Measurements from ENCODE around the gene RPLP2.
A peak's percentile ranks its signal among the peaks of the same experiment; 100 is the strongest.

Gene RPLP2

DNA sequence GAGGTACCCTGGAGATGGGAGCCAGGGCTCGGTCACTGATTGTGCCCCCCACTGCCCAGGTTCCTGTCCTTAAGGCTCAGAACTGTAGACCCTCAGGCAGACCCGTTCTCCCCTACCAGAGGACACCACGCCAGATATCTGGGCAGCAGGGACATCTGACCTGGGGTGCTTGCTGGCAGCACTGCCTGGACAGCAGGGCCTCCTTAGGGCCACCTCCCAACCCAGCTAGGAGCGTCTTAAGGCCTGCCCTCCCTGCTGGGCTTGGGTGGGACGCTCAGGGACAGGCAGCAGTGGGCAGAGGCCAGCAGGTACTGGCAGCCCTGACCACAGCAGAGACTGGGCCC is 29.5 kb downstream of the RPLP2 start:
- no peak for DNase-seq

DNA sequence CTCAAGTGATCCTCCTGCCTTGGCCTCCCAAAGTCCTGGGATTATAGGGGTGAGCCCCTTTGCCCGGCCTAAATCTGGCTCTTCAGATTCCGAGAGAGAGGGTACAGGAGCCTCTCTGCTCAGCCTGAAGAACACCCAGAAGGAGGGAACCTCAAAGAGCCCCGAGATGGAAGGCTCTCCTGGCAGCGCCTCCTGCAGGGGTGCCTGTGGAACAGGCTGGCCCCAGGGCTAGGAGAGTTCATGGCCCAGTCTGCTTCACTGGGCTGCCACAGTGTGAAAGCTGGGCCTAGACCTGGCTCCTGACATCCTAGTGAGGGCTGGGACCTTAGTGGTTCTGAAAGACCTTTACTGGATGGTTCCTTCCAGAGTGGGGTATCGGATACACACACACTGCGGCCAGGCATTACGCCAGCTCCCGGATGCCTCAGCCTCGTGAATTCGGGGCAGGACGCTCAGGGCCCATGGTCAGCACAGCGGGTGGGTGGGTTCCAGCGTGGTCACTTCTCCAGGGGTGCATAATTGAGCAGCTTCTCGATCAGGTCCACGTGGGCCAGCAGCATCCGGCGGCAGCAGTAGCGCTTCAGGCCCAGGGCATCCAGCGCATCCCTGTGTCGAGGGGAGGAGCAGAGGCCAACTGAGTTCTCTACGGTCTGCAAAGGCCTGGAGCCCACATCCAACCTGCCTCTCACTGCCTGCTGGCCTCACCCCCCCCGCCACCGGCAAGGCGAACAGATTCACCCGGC is 30.3 kb downstream of the RPLP2 start:
- no peak for DNase-seq

DNA sequence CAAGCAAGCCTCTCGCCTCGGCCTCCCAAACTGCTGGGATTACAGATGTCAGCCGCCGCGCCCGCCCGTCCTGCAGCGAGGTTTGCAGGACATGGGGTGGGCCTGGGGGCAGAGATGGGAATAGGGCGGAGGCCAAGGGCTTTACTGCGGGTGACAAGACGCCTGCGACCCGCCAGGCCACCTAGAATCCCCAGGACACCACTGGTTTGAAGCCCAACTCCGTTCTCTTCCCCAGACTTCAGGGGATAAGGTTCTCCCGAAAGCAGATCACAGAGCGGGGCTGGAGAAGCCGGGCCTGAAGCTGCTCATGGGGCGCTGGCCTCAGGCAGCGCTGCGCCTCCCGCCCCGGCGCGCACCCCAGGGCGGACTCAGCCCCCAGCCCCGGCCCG is 32.2 kb downstream of the RPLP2 start:
- DNase-seq = no peak

DNA sequence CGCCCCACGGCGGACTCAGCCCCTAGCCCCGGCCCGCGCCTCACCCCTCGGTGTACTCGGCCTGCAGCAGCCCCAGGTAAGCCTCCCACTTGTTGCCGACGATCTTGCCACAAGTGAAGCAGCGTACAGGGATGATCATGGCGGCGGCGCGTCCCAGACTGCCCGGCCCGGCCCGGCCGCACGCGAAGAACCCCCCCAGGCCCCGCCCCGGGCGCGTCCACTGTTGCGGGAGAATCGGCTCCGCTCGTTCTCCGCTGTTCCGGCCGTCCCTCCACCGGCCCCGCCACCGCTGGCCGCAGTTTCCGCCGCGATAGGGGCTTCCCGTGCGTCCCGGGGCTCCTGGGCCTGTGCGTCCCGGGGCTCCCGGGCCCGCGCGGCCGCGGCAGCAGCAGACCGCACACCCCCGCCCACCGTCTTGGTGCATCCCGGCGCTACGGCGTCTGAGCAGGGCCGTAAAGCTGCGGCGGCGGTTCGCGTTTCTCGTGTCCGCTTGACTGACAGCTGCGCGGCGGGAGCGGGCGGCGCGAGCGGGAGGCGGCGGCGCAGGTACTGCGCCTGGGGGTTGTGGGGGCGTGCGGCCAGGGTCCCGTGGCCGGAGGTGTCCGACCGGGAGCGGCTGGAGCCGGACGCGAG is 32.7 kb downstream of the RPLP2 start, which contains the start of the genes POLR2L and TSPAN4:
TSS of gene POLR2L (minus strand) at position 160 of the 633 bp plus-strand sequence. CDS start at position 139, 21 bp downstream.
TSS of gene TSPAN4 (plus strand) at position 483 of the 633 bp plus-strand sequence. CDS start 7,453 bp downstream, outside the sequence.
- DNase-seq = peak; percentile 92

DNA sequence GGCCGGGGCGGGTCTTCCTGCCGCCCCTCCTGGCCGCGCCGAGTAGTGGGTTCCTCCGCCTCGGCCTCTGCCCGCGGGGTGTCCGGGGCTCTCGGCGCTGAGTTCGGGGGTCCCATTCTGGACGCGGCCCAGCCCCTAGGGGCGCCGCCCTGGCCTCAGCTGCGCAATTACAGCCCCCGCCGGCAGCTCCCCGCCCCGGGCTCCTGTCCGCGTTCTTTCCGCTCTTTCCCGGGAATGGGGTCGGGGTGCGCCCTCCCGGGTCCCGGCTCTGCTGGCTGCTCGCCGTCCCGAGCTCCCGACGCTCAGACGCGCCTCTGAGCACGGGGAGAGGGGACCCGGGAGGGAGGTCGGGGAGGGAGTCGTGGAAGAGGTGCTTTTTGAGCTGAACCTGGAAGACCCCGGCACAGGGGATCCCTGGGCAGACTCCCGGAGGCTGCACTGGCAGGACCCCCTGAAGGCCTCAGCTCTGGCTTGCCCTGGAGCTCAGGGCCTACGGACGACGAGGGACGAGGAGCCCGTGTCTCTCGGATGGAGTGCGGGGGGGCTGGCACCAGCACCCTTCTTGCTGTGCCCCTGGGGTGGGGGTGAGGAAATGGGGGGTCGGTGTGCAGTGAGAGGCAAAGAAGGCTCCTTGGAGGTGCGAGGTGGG is 33.4 kb downstream of the RPLP2 start:
- peak; percentile 44 for DNase-seq

DNA sequence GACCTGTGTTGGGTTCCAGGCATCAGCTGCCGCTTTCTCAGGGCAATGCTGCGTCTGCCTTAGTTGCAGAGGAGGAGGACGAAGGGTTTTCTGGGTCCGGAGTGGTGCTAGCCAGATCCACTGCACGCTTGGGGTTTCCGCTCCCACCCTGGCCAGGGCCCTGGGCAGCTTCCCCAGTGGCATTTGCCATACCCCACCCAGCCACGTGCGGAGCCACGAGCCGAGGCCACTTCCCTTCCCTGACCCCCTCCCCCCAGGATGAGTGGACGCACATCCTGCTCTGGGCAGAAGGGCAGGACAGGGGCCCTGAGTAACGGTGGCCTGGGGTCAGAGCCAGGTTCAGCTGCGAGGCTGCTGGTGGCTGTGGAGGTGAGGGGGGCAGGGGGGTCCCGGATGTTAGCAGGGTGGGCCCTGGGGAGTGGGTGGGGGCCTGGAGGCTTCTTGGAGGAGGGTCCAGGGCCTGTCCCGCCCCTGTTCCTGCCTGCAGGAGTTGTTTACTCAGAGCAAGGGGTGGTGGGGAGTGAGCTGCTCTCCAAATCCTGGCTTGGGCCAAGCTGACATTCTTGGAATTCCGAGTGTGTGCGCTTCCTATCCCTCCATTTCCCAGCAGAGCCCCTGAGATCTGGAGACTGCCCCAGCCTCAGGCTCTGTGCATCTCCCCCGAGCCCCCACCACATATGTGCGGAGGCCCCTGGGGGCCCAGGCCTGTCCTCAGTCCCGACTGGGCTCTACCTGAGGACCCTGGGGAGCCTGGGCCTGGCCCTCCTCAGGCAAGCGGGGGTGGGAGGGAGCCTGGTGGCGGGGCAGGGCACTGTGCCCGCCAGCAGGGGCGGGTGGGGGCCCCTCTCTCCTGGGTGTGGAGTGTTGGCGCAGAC is 34.3 kb downstream of the RPLP2 start:
- no peak for DNase-seq

DNA sequence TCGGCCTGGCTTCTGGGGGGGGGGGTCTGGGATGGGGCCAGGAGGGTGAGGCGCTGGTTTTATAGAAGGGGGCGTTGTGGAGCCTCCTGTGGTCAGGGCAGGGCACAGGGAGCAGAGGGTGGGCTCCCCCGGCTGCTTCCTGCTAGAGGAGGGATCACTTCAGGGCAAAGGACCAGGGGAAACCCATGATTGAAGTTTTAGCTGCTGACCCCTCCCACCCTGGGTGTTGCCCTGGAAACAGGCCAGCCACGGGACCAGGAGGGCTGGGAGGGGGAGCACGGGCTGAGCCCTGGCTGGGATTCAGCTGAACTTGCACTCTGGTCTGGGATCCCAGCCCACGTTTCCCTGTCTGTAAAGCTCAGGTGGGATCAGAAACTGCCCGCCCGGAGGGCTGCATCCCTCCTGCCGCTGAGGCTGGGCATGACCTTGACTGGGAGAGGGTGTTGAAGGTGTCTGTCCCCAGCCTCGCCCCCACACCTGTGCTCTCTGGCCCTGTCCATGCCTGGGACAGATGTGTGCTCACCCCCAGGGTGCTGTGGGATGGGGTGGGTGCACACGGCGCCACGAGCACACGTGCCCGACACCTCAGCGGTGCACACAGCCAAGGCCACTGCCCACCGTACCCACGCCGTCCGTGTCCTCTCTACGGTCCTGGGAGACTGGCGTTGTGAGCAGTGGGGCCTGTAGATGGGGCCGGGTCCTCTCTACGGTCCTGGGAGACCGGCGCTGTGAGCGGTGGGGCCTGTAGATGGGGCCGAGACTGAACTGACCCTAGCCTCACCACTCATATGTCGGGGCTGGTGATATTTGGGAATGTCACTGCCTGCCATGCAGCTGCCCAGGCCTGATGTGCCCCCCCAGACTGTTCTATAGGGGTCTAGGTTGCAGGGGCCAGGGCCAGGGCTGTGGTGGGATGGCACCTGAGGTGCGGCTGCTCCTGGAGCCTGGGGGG is 35.2 kb downstream of the RPLP2 start:
- no peak for DNase-seq

DNA sequence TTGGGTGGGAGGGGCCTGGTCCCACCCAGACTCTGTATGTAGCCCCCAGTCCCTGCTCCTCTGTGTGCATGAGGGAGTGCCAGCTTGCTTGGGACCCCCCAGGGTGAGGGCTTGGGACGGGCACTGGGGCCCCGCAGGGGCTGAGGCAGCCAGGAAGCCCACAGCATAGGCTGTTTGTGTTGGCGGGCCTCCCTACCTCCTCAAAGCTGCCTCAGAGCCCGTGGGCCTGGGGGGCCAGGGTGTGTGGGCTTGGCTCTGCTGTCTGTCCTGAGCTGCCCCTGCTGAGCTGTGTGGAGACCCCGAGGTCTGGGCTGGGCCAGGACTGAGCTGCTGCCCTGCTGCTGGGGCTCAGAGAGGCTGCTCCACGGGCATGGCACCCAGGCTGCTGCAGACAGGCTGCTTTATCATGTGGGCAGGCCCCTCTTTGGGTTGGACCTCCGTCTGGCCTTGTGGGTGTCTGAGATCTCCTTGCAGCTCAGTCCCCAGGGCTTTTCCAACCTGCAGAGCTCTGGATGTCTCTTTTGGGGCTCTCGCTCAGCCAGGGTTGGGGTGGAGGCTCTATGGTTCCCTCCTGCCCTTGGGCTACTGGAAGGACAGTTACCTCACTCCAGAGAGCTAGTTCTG is 36.2 kb downstream of the RPLP2 start:
- DNase-seq = no peak

DNA sequence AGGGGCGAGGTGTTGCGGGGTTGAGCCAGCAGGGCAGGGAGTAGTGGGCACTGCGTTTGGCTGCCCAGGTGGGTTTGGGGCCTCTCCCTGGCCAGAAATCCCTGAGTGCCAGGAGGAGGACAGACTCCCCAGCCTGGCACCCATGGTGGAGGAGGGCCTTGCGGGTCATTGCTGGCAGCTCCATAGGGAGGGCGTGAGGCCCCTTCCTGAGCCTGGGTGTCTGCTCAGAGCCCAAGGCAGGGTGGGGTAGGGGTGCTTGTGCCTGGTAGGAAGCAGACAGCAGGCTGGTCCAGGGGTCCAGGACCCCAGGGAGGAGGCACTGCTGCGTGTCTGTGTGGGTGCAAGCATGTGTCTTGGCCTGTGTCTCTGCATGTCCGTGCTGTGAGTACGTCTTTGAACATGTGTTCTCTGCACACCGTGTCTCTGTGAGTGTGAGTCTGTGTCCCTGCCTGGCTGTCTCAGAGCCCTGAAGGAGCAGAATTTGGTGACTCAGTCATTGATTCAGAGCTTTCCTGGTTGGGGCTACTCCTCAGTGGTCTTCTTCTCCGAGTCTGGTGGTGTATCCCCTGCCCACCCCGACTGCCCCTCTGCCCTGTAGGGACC is 36.8 kb downstream of the RPLP2 start:
- no peak for DNase-seq

DNA sequence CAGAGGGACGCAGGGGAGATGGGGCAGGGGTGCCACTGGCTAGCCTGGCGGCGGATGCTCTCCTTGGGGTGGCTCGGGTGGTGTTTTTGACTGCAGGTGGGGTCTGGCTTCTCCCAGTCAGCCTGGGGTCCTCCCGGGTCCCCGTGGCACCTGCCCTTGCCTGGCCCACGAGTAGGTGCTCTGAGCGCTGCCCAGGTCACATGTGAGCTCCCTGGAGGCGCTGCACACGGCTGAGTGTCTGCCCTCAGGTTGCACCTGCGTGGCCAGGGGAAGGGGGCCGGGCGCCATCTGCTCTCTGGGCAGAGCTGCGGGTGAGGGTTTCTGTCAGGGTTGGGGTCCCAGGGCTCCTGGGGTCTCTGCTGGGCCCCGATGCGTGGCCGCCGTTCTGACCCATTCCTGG is 38.1 kb downstream of the RPLP2 start:
- DNase-seq = no peak

DNA sequence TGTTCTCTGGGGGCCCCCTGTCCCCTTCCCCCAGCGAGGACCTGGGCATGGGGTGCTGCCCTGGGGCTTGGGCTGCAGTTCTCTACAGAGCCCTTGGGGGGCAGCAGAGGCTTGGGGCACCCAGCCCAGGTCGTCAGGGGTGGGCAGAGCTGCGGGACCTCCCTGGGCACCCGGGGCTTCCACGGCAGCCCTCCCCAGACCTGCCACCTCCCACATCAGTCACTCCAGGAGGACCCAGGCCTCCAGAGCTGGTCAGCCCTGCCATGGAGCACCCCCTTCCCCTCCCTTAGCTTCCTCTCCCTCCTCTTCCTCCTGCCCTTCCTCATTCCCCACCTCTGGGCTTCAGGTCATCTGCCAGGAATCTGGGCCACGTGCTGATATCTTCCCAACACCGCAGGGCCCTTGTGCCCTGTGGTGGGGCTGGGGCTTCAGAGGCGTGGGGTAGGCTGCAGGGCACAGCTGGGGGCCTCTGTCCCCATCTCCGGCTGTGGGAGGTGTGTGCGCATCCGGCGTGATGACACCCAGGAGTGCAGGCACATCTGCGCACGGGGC is 38.7 kb downstream of the RPLP2 start:
- peak; percentile 69 for DNase-seq

DNA sequence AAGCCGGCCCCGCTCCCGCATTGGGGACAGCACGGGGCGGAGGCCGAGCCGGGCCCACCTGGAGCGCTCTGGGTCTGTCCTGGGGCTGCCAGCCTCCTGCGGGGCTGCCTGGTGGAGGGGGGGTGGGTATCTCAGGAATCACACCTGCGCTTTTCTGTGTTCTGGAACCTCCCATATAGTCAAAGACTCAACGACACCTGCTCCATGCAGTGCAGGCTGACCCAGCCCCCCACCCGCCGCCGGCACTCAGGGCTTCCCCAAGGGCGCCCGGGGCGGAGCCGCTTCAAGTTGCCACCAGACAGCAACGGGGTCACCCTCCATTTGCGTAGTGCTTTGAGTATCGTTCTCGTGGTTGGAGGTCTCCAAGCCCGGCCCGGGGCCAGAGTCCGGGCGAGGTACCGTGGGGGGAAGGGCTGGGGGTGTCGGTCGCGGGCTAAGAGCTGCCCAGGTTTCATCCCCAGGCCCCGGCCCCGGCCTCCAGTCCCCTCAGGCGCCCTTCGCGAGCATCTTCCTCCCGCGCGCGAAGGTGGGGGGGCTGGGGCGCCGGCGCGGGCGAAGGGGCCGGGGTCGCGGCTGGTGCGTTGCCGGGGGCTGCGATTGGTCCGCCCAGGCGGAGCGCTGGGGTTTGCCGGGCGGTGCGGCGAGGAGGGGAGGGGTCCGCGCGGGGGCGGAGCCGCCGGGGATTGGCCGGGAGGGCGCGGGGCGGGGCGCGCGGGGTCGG is 39.5 kb downstream of the RPLP2 start:
- no peak for DNase-seq

DNA sequence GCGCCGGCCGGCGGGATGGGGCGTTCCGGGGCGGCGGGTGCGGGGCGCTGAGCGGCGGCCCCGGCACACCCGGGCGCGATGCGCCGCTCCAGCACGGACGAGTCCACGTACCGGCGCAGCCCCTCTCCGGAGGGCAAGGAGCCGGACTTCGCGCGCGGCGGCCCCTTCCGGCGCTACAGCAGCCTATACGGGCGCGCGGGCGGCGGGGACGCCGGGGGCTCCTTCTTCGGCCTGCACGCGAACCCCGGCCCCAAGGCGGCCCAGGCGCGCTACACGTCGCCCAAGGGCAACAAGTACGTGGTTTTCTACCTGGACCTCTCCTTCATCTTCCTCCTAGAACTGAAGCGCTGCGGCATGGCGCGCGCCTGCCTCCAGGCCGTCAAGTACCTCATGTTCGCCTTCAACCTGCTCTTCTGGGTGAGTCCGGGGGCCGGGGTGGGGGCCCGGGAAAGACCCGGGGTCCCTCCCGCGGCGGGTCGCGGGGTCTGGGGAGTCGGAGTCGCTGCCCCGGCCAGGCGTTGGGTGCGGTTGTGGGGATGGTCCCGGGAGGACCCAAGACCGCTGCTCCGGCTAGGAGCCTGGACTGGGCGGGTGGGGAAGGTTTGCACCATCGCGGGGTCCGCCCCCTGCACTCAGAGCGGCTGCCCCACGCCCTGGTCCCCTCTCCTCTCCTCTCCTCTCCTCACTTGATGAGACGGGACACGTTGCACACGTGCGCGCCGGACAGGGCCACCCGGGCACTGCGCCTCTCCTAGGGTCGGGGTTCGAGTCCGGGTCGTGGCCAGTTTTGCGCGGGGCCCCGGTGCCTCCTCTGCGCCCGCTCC is 40.4 kb downstream of the RPLP2 start:
- no peak for DNase-seq

DNA sequence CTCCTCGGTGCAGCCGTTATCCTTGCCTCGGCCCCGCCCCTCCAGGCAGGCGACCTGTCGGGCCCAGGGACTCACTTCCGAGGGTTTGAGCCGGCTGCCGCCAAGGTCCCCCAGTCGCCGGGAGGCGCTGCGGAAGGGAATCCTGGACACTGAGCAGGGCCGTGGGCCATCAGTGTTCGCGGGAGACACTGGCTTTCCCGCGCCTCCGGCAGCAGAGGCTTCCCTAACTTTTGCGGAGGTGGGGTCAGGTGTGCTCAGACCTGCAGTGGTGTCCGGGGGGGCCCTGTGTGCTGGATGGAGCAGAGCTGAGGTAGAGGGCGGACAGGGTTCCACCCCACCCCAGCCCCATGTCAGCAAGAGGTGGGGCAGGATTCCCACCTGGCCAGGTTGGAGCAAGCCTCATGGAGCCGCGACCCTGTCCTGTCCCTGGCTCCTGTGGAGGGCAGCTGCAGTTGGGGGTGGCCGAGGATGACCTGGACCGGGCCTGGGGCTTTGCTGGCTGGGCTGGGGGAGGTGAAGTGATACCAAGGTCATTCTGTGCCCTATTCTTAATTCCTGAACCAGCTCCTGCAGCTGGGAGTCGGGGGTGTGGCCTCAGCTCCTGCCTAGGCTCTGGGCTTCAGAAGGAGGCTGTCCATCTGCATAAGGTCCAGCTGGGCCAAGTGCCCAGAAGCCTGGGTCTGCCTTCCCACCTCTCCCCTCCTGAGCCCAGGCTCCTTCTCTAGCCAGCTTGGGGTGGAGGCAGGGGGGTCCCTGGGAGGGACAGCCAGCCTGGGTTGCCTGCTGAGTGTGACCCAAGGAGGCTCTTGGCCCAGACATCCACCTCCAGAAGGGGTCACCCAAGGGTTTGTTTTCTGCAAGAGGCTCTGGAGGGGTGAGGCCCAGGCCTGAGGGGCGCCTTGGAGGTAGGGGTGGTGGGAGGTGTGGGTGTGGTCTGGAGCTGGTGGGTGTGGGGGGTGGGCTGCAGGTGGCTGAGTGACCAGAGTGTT is 41.3 kb downstream of the RPLP2 start:
- DNase-seq = no peak

DNA sequence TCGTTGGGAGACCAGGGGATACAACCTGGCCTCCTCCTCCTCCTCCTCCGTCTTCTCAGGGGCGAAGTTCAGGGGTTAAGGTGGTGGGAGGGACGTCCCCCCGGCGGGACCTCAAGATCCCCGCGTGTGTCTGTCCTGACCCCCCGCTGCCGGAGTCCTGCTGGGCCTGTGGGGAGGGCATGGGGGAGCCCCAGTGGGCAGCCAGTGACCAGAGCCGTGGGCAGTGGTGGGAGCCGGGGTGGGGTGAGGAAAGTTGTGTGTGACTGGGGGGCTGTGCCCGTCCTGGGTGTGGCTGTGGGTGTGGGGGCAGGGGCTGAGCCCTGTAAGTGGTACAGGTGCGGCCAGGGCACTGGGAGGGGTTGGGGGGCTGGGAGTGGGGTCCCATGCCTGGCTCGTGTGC is 43.0 kb downstream of the RPLP2 start:
- DNase-seq = no peak

DNA sequence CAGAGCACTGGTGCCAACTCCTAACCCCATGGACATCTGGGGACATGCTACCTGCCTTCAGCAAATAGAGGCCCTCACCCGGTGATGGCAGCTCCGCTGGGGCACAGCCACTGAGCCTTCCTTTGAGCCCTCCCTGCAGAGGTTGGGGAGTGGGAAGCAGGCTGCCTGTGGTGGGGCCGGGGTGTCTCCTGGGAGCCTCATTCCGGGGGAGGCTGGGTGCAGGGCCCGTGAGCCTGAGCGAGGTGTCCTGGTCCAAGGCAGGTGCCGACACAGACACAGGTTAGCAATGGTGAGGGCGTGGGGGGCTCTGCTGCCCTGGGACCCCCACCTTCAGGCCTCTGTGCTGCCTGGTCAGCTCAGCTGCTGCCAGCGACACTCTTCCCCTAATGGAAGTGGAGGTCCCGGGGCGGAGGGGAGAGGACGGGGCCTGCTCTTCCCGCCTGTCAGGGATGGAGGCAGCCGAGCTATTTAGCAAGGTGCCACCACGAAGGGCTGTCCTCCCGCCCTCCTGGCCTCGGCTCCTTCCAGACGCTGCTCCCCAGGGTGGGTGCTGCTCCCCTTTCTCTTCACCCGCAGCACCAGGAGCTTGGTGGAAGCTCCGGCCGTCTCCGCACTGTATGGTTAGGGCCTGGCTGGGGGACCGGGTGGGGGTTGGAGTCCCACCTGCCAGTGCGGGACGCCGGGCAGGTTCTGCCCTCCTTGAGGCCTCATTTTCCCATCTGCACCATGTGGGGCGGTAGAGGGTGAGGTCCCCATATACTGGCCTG is 44.1 kb downstream of the RPLP2 start:
- DNase-seq = no peak
